ENCODE data around the gene METRN. TPM values are rescaled to one million over a fixed set of nuclear protein-coding genes. Genes with fewer than 3 reads are reported as not detected.

Gene METRN
- total RNA-seq, 2 donors from 2014 or later, result 3.8 to 4.3 TPM

DNA sequence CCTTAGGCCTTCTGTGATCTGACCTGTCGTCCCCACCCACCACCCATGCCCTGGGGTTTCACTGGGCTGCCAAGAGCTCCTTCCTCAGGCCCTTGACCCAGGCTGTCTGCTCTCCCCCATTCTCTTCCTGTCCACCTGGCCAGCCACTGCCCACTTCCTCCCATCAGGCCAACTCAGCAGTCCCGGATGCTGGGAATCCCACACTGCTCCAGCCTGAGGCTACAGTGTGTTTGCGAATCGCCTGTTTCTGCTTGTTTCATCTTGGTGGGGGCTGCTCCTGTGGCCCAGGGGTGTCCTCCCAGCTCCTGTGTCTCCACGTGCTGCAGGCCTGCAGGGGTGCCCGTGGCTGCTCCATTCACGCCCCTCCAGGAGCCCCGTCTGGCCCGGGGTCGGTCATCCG is 839 bp upstream of the METRN start:
- no peaks in the 10 kb centered on the region for H3K9me3 ChIP-seq (ENCODE audit: control insufficient read depth, low read length, poor library complexity, severe bottlenecking)
- no peaks in the 10 kb centered on the region for H3K36me3 Mint-ChIP-seq (ENCODE audit: low read depth)
- H3K4me3 Mint-ChIP-seq, result no peak overlapping the region
- peaks cover 12% of the 10 kb centered on the region for H3K27me3 Mint-ChIP-seq
- DNase-seq (no peak), ATAC-seq (no peak)
- H3K27ac Mint-ChIP-seq, result no peak overlapping the region
- peaks cover 12% of the 10 kb centered on the region for H3K4me1 Mint-ChIP-seq

GRCh38 chr16:715477-716199 is 720 bp downstream of the METRN start:
- Mint-ChIP-seq H3K4me3 (peak overlapping the region; percentile 50), H3K36me3 (ENCODE audit: low read depth) (no peaks in the 10 kb centered on the region), H3K27ac (no peak overlapping the region), H3K4me1 (peaks cover 19% of the 10 kb centered on the region), H3K27me3 (peaks cover 6% of the 10 kb centered on the region)
- peak; percentile 9 for ATAC-seq
- no peaks in the 10 kb centered on the region for H3K9me3 ChIP-seq (ENCODE audit: control insufficient read depth, low read length, poor library complexity, severe bottlenecking)
- no peak for DNase-seq

DNA sequence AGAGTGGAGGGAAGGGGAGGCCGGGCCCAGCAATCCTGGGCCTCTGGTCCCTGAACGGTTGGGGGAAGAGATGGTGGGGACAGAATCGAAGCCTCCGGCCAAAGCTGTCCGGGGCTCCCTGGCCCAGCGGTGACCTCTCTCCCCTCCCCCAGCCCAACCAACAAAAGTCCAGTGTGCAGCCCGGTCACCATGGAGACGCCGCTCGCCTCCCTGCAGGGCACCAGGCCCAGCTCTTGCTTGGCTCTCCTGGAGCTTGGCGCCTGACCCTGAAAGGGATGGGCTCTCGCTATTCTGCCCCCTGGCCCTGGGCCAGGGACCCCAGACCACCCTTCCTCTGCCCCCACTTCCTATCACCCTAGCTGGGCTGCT is 1.3 kb downstream of the METRN start:
- Mint-ChIP-seq H3K27ac (no peak overlapping the region), H3K27me3 (peaks cover 6% of the 10 kb centered on the region), H3K4me1 (peaks cover 19% of the 10 kb centered on the region), H3K36me3 (ENCODE audit: low read depth) (no peaks in the 10 kb centered on the region), H3K4me3 (peak overlapping the region; percentile 50)
- no peaks in the 10 kb centered on the region for H3K9me3 ChIP-seq (ENCODE audit: control insufficient read depth, low read length, poor library complexity, severe bottlenecking)
- no peak for ATAC-seq
- no peak for DNase-seq

- no peak overlapping the region for H3K27ac Mint-ChIP-seq
- no peak for DNase-seq
- no peak for ATAC-seq
- peak overlapping the region; percentile 3 for H3K4me3 Mint-ChIP-seq
- no peaks in the 10 kb centered on the region for H3K9me3 ChIP-seq (ENCODE audit: control insufficient read depth, low read length, poor library complexity, severe bottlenecking)
- H3K36me3 Mint-ChIP-seq (ENCODE audit: low read depth), result no peaks in the 10 kb centered on the region
- peaks cover 19% of the 10 kb centered on the region for H3K4me1 Mint-ChIP-seq
- peaks cover 6% of the 10 kb centered on the region for H3K27me3 Mint-ChIP-seq
Measured at GRCh38 chr16:716768-717325, 1.9 kb downstream of the METRN start.

DNA sequence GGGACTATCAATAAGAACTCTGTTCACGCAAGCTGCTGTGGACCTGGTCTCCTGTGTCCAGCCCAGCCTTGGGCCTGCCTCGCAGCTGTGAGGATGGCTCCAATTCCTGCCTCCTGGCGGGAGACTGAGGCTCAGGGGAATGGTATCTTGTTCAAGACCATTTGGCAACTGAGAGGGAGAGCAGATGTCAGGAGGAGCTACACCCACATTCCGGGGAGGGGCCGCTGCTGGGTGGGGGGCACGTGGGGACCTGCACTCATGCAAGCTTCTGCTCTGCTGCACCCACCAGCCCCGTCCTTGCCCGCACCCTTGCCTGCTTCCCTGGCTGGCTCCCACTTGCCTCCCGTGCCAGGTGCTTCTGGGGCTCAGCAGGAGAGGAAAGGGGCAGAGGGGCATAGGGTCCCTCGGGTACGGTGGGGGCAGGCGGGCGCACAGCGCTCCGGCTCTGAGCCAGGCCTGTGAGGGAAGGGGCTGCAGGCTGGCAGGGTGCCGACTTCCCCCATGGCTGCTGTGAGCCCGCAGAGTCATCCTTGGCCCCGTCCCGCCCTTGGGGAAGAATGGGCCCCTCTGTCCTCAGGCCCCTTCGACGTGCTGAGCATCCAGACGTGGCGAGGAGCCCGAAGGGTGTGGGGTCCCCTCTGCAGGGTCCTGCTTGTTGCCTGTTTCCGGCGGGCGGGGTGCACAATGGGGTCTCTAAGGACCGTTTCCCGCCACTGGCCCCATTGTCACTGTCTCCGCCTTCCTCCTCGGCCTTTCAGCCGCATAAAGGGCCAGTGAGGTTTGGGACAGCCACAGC is 2.7 kb downstream of the METRN start:
- no peaks in the 10 kb centered on the region for H3K9me3 ChIP-seq (ENCODE audit: control insufficient read depth, low read length, poor library complexity, severe bottlenecking)
- no peak overlapping the region for H3K4me3 Mint-ChIP-seq
- peaks cover 17% of the 10 kb centered on the region for H3K4me1 Mint-ChIP-seq
- ATAC-seq (no peak), DNase-seq (no peak)
- no peaks in the 10 kb centered on the region for H3K36me3 Mint-ChIP-seq (ENCODE audit: low read depth)
- peaks cover 6% of the 10 kb centered on the region for H3K27me3 Mint-ChIP-seq
- H3K27ac Mint-ChIP-seq, result no peak overlapping the region

- no peaks in the 10 kb centered on the region for H3K9me3 ChIP-seq (ENCODE audit: control insufficient read depth, low read length, poor library complexity, severe bottlenecking)
- Mint-ChIP-seq H3K4me3 (no peak overlapping the region), H3K4me1 (peaks cover 16% of the 10 kb centered on the region), H3K27me3 (peaks cover 6% of the 10 kb centered on the region), H3K27ac (no peak overlapping the region), H3K36me3 (ENCODE audit: low read depth) (no peaks in the 10 kb centered on the region)
- DNase-seq (no peak), ATAC-seq (no peak)
Measured at GRCh38 chr16:718389-718788, 3.5 kb downstream of the METRN start.

DNA sequence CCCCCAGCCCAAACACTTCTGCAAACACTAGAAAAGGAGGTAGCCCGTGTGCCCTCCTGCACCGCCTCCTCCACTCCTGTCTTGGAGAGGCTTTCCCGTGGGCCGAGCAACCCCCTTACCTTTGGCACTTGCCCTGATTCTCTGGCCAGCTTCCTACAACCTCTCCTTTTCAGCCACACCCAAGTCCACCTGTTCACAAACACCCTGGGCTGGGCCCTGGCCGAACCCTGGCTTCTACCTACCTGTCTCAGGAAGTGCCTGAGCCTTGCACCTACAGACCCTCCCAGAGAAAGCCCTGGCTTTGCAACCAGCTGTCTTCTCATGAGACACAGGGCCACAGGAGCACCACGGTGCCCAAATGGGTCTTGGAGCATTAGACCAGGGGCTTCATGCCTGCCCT is 4.0 kb downstream of the METRN start:
- Mint-ChIP-seq H3K27me3 (peaks cover 6% of the 10 kb centered on the region), H3K4me3 (no peak overlapping the region), H3K27ac (no peak overlapping the region), H3K4me1 (peaks cover 16% of the 10 kb centered on the region), H3K36me3 (ENCODE audit: low read depth) (no peaks in the 10 kb centered on the region)
- no peaks in the 10 kb centered on the region for H3K9me3 ChIP-seq (ENCODE audit: control insufficient read depth, low read length, poor library complexity, severe bottlenecking)
- DNase-seq (no peak), ATAC-seq (no peak)

DNA sequence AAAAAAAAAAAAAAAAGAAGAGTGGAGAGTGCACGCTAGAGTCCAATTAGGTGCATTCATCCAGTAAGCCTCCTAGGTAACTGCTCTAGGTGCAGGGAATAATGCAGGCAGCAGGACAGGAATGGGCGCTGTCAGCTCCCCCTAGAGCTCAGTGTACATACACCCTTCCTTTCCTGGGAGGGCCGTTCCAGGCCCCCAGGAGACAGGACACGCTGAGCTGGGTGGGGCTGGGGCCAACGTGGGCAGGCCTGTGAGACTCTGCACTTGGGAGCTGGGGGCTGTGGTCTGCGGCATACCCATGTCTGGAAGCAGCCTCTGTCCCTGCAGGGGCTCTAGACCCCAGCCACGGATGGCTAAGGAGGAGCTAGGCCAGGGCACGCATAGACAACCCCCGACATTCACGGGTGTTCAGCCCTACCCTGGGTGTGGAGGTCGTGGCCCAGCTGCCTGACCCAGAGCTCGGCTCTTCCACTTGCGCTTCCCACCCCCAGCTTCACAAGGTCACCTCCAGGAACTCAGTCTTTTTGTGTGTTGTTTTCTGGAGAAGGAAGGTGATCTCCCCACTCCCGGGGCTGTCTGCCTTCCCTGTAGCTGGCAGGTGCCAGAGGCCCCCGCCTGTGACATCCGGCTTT is 5.0 kb downstream of the METRN start:
- H3K27me3 Mint-ChIP-seq, result peaks cover 6% of the 10 kb centered on the region
- H3K27ac Mint-ChIP-seq, result no peak overlapping the region
- H3K9me3 ChIP-seq (ENCODE audit: control insufficient read depth, low read length, poor library complexity, severe bottlenecking), result no peaks in the 10 kb centered on the region
- H3K36me3 Mint-ChIP-seq (ENCODE audit: low read depth), result no peaks in the 10 kb centered on the region
- H3K4me1 Mint-ChIP-seq, result peaks cover 14% of the 10 kb centered on the region
- ATAC-seq, result no peak
- DNase-seq, result no peak
- H3K4me3 Mint-ChIP-seq, result peak overlapping the region; percentile 83

DNA sequence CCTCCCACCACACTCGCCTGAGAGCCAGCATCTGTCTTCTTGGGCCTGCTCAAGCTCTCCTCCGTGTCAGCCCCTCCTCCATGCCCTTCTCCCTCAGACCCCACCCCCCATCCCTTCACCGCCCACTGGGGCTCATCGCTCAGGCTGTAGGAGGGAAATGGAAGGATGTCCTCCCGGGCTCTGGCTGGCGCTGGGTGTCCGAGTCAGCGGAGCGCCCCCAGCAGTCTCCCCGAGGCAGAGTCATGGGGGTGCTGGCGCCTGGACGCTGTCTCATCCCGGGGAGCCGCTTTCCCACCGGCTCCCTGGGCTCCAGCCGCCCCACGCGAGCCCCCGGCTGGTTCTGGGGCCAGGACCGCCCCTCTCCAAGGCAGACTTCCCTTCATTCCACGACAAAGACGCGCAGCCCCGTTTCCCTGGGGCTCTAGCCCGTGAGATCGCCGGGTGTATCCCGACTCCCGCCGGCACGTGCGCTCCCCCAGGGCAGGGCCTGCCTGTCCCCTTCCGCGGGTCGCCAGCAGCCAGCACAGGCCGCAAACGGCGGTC is 5.6 kb downstream of the METRN start:
- no peaks in the 10 kb centered on the region for H3K9me3 ChIP-seq (ENCODE audit: control insufficient read depth, low read length, poor library complexity, severe bottlenecking)
- Mint-ChIP-seq H3K27me3 (peaks cover 6% of the 10 kb centered on the region), H3K4me3 (peak overlapping the region; percentile 83), H3K36me3 (ENCODE audit: low read depth) (no peaks in the 10 kb centered on the region), H3K4me1 (peaks cover 14% of the 10 kb centered on the region), H3K27ac (no peak overlapping the region)
- DNase-seq, result no peak
- peak; percentile 11 for ATAC-seq

- Mint-ChIP-seq H3K4me1 (peaks cover 11% of the 10 kb centered on the region), H3K4me3 (peak within 1 kb of the TSS; percentile 83), H3K36me3 (ENCODE audit: low read depth) (no peaks in the 10 kb centered on the region), H3K27ac (no peak within 1 kb of the TSS), H3K27me3 (peaks cover 5% of the 10 kb centered on the region)
- peak; percentile 56 to 62 (median 58) for DNase-seq
- ATAC-seq, result peak; percentile 81
- H3K9me3 ChIP-seq (ENCODE audit: control insufficient read depth, low read length, poor library complexity, severe bottlenecking), result no peaks in the 10 kb centered on the region
Measured at GRCh38 chr16:720990-721764, 6.3 kb downstream of the METRN start, which contains the start of gene ANTKMT. TSS of gene ANTKMT (plus strand) at chr16:721146. CDS start at chr16:721275, 129 bp downstream.

- peak overlapping the region; percentile 67 for H3K4me3 Mint-ChIP-seq
- H3K9me3 ChIP-seq (ENCODE audit: control insufficient read depth, low read length, poor library complexity, severe bottlenecking), result no peaks in the 10 kb centered on the region
- ATAC-seq (no peak), DNase-seq (no peak)
- peaks cover 8% of the 10 kb centered on the region for H3K4me1 Mint-ChIP-seq
- no peaks in the 10 kb centered on the region for H3K27me3 Mint-ChIP-seq
- no peaks in the 10 kb centered on the region for H3K36me3 Mint-ChIP-seq (ENCODE audit: low read depth)
- H3K27ac Mint-ChIP-seq, result no peak overlapping the region
Measured at GRCh38 chr16:721765-722540, 7.0 kb downstream of the METRN start.

Measured in T-helper 17 cell (primary cell).